ENCODE data around the gene DYRK2.

Gene DYRK2

DNA sequence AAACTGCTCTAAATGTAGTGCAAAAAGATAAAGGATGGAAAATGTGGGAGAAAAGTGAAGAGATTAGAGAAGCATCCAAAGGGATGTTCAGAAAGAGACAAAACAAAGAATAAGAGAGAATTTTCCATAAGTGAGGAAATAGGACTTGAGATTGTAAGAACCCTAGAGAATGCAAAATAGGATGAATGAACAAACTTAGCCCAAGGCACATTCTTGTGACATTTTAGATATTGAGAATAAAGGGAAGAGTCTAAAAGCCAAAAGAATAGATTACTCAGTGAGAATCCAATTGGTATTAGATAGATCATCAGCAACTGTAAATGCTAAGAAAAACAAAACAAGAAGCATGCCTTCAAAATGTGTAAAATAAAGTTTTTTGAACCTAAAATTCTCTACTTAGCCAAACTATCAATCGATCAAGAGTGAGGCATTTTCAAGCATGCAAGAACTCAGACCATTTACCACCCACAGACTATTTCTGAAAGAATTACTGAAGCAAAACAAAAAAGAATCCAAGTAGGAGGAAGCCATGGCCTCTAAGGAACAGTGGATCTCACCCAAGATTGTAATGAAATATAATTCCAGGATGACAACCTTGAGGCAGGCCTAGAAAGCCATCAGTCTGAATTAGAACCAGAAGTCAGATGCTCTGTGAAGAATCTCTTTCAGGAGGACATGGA is 33.5 kb downstream of the DYRK2 start:
- Histone ChIP-seq H3K4me2 (no peak overlapping the region), H3K4me3 (IDR thresholded peaks at IDR 0.05; ENCODE audit: insufficient read depth, low read depth, low read length) (no peak overlapping the region), H3K79me2 (ENCODE audit: insufficient read depth, low read depth) (no peaks in the 10 kb centered on the region), H3K9ac (no peak overlapping the region), H3K36me3 (ENCODE audit: insufficient read depth) (no peaks in the 10 kb centered on the region), H3K4me1 (ENCODE audit: low read depth, poor library complexity, severe bottlenecking) (no peaks in the 10 kb centered on the region), H4K20me1 (ENCODE audit: insufficient read depth) (no peaks in the 10 kb centered on the region), H3K27me3 (ENCODE audit: insufficient read depth, low read depth) (no peaks in the 10 kb centered on the region), H3K27ac (no peak overlapping the region), H2AFZ (ENCODE audit: low read depth) (no peak overlapping the region)
- TF ChIP-seq CTCF (conservative IDR thresholded peaks at IDR 0.05; ENCODE audit: low read depth, low read length), result no peak

- Histone ChIP-seq H3K36me3 (ENCODE audit: insufficient read depth) (no peaks in the 10 kb centered on the region), H2AFZ (ENCODE audit: low read depth) (no peak overlapping the region), H3K79me2 (ENCODE audit: insufficient read depth, low read depth) (no peaks in the 10 kb centered on the region), H3K4me2 (no peak overlapping the region), H3K9ac (no peak overlapping the region), H4K20me1 (ENCODE audit: insufficient read depth) (no peaks in the 10 kb centered on the region), H3K27me3 (ENCODE audit: insufficient read depth, low read depth) (peaks cover 8% of the 10 kb centered on the region; the same call in 1 of the 2 replicates), H3K4me3 (IDR thresholded peaks at IDR 0.05; ENCODE audit: insufficient read depth, low read depth, low read length) (no peak overlapping the region), H3K27ac (no peak overlapping the region), H3K4me1 (ENCODE audit: low read depth, poor library complexity, severe bottlenecking) (peaks cover 1% of the 10 kb centered on the region)
- no peak for TF ChIP-seq CTCF (conservative IDR thresholded peaks at IDR 0.05; ENCODE audit: low read depth, low read length)
Measured at GRCh38 chr12:67689385-67689784, 40.8 kb downstream of the DYRK2 start.

GRCh38 chr12:67690656-67691055 is 42.1 kb downstream of the DYRK2 start:
- Histone ChIP-seq H3K27me3 (ENCODE audit: insufficient read depth, low read depth) (peaks cover 20% of the 10 kb centered on the region), H3K36me3 (ENCODE audit: insufficient read depth) (no peaks in the 10 kb centered on the region), H3K4me2 (no peak overlapping the region), H2AFZ (ENCODE audit: low read depth) (no peak overlapping the region), H3K79me2 (ENCODE audit: insufficient read depth, low read depth) (no peaks in the 10 kb centered on the region), H3K27ac (no peak overlapping the region), H3K9ac (no peak overlapping the region), H3K4me1 (ENCODE audit: low read depth, poor library complexity, severe bottlenecking) (peaks cover 10% of the 10 kb centered on the region), H3K4me3 (IDR thresholded peaks at IDR 0.05; ENCODE audit: insufficient read depth, low read depth, low read length) (no peak overlapping the region), H4K20me1 (ENCODE audit: insufficient read depth) (no peaks in the 10 kb centered on the region)
- no peak for TF ChIP-seq CTCF (conservative IDR thresholded peaks at IDR 0.05; ENCODE audit: low read depth, low read length)

DNA sequence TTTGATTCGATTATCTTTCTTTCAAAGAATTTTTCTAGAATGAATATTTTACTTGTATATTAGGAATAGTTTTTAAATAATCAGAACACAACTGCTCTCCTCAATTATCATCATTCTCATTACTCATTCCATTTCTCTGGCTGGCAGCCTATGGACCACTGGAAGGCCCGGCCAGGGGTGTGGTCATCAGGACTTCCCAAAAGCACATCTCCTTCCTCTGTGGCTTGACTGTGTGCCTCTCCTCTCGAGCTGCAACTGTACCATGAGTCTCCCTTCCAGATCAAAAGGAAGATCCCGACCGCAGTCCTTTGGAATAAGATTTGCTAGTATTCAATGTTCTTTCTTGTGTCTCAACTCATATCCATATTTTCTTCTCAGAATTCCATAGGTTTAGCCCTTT is 42.7 kb downstream of the DYRK2 start:
- Histone ChIP-seq H3K9ac (no peak overlapping the region), H3K79me2 (ENCODE audit: insufficient read depth, low read depth) (no peaks in the 10 kb centered on the region), H2AFZ (ENCODE audit: low read depth) (no peak overlapping the region), H3K4me2 (no peak overlapping the region), H3K27ac (no peak overlapping the region), H3K27me3 (ENCODE audit: insufficient read depth, low read depth) (peaks cover 26% of the 10 kb centered on the region), H3K36me3 (ENCODE audit: insufficient read depth) (no peaks in the 10 kb centered on the region), H3K4me1 (ENCODE audit: low read depth, poor library complexity, severe bottlenecking) (peaks cover 10% of the 10 kb centered on the region), H3K4me3 (IDR thresholded peaks at IDR 0.05; ENCODE audit: insufficient read depth, low read depth, low read length) (no peak overlapping the region), H4K20me1 (ENCODE audit: insufficient read depth) (no peaks in the 10 kb centered on the region)
- TF ChIP-seq CTCF (conservative IDR thresholded peaks at IDR 0.05; ENCODE audit: low read depth, low read length), result no peak

Data from KMS-11 (cell line).